Thyroid gland (tissue), 4 donors: ENCODE measurements around the gene ARL4A. TPM values are rescaled to one million over a fixed set of nuclear protein-coding genes. Genes with fewer than 3 reads are reported as not detected.

Source experiments
- DNase-seq, 2 donors: peaks; one replicate each; pipeline ENCODE4 v3.0.0-alpha.2; 2019
- H3K27ac ChIP-seq, 3 donors: fragments of 200-600 bp; sonication (generic); 1 replicate in 2 of 3; 2 replicates in 1 of 3; pipeline ENCODE4 v1.5.1; 2016 to 2019; ENCODE audit warnings: mild to moderate bottlenecking in 1 of 3, moderate library complexity in 1 of 3
- H3K27me3 ChIP-seq: fragments of 200-600 bp; sonication (generic); one replicate; pipeline ENCODE4 v1.5.1; 2019
- H3K36me3 ChIP-seq, 2 donors: fragments of 200-600 bp; sonication (generic); one replicate each; pipeline ENCODE4 v1.5.1; 2016 to 2019
- H3K4me1 ChIP-seq, 2 donors: fragments of 200-600 bp; sonication (generic); one replicate each; pipeline ENCODE4 v1.5.1; 2017 to 2019
- H3K4me3 ChIP-seq, 3 donors: fragments of 200-600 bp; sonication (generic); replicated peaks in 1 of 3; 1 replicate in 2 of 3; 2 replicates in 1 of 3; pipeline ENCODE4 v1.5.1; 2016; ENCODE audit warnings: mild to moderate bottlenecking in 1 of 3
- H3K9me3 ChIP-seq: fragments of 200-600 bp; sonication (generic); one replicate; pipeline ENCODE4 v1.5.1; 2017
- POLR2A ChIP-seq, 2 donors: fragments of 450-650 bp; IDR thresholded peaks; one replicate each; pipeline ENCODE4 v1.6.1; 2017; ENCODE audit warnings: antibody characterized with exemption in 2 of 2, mild to moderate bottlenecking in 2 of 2, moderate library complexity in 1 of 2
- WGBS, 2 donors: methylation state at CpG; one replicate each; pipeline ENCODE4 v1.1.5; 2017; 5-methylcytosine and 5-hydroxymethylcytosine counted together
- intact Hi-C: fragments of 100-400 bp; cut with DNase I; formaldehyde crosslinking; loops from one replicate; pipeline ENCODE4 v1.15.1; 2023
- total RNA-seq, 4 donors: library from RNA; depleted of rRNA; stranded (reverse); fragments of >200 nt; gene quantifications; one replicate each; pipeline ENCODE4 v1.2.3, GENCODE V29; 2016
- TF ChIP-seq, protein P1 (sequence below), 6 experiments: fragments of 200-600 bp in 3 of 6; fragments of 450-650 bp in 3 of 6; sonication (generic) in 3 of 6; IDR thresholded peaks; one replicate each; pipeline ENCODE4 v1.5.1; 2016 to 2019; ENCODE audit warnings: antibody characterized with exemption in 6 of 6, mild to moderate bottlenecking in 2 of 6, inconsistent platforms in 1 of 6, moderate library complexity in 1 of 6

Gene ARL4A
- total RNA-seq, 4 donors from 2014 or later: 30.6 to 87.6 (median 43.4) TPM

- 62 to 67% methylated on average over 2 of the region's 2 CpGs for WGBS, 2 donors
- DNase-seq: no peak
- no peaks in the 10 kb centered on the region for H3K36me3 ChIP-seq
- intact Hi-C loops: no loop called here
- H3K4me1 ChIP-seq: no peaks in the 10 kb centered on the region
- no peak overlapping the region for H3K4me3 ChIP-seq
- H3K27me3 ChIP-seq: no peaks in the 10 kb centered on the region
- H3K27ac ChIP-seq: no peak overlapping the region
- no peak for TF ChIP-seq POLR2A (IDR thresholded peaks at IDR 0.05)
- TF ChIP-seq, protein P1, sequence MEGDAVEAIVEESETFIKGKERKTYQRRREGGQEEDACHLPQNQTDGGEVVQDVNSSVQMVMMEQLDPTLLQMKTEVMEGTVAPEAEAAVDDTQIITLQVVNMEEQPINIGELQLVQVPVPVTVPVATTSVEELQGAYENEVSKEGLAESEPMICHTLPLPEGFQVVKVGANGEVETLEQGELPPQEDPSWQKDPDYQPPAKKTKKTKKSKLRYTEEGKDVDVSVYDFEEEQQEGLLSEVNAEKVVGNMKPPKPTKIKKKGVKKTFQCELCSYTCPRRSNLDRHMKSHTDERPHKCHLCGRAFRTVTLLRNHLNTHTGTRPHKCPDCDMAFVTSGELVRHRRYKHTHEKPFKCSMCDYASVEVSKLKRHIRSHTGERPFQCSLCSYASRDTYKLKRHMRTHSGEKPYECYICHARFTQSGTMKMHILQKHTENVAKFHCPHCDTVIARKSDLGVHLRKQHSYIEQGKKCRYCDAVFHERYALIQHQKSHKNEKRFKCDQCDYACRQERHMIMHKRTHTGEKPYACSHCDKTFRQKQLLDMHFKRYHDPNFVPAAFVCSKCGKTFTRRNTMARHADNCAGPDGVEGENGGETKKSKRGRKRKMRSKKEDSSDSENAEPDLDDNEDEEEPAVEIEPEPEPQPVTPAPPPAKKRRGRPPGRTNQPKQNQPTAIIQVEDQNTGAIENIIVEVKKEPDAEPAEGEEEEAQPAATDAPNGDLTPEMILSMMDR (IDR thresholded peaks at IDR 0.05): peak in 2 of 6 experiments; percentile 31 to 37
- H3K9me3 ChIP-seq: no peaks in the 10 kb centered on the region
Measured at GRCh38 chr7:12683678-12684585, 3.5 kb upstream of the ARL4A start.

GRCh38 chr7:12684733-12685132, 2.7 kb upstream of the ARL4A start:
- H3K36me3 ChIP-seq: no peaks in the 10 kb centered on the region
- no peak overlapping the region for H3K4me3 ChIP-seq
- no peaks in the 10 kb centered on the region for H3K4me1 ChIP-seq
- intact Hi-C loops: no loop called here
- no peaks in the 10 kb centered on the region for H3K27me3 ChIP-seq
- H3K27ac ChIP-seq: no peak overlapping the region
- TF ChIP-seq POLR2A (IDR thresholded peaks at IDR 0.05): no peak
- TF ChIP-seq, protein P1 (IDR thresholded peaks at IDR 0.05): no peak
- 90 to 92% methylated on average over 19 of the region's 19 CpGs for WGBS, 2 donors
- DNase-seq: no peak
- no peaks in the 10 kb centered on the region for H3K9me3 ChIP-seq

- no peak for TF ChIP-seq POLR2A (IDR thresholded peaks at IDR 0.05)
- TF ChIP-seq, protein P1 (IDR thresholded peaks at IDR 0.05): peak in 2 of 6 experiments; percentile 14 to 31
- intact Hi-C loops: no loop called here
- peak; percentile 6 to 14 for DNase-seq
Measured at GRCh38 chr7:12685550-12685949, 1.9 kb upstream of the ARL4A start.

GRCh38 chr7:12686234-12686890, 1.1 kb upstream of the ARL4A start:
- 6 to 15% methylated on average over 13 to 32 of the region's 54 CpGs for WGBS, 2 donors
- peak in 1 of 2 donors; percentile 46 for TF ChIP-seq POLR2A (IDR thresholded peaks at IDR 0.05)
- TF ChIP-seq, protein P1 (IDR thresholded peaks at IDR 0.05): peak; percentile 38 to 99 (median 94)
- Histone ChIP-seq H3K27me3 (no peaks in the 10 kb centered on the region), H3K4me3 (peak overlapping the region; percentile 63 to 94 (median 81)), H3K9me3 (no peaks in the 10 kb centered on the region), H3K36me3 (no peaks in the 10 kb centered on the region), H3K4me1 (peaks cover 0 to 9% of the 10 kb centered on the region in 2 donors), H3K27ac (peak overlapping the region; percentile 88 to 93 (median 88))
- DNase-seq: peak; percentile 92
- intact Hi-C loops: no loop called here

More at GRCh38 chr7:12685550-12685949, 1.9 kb upstream of the ARL4A start:
- no peaks in the 10 kb centered on the region for H3K36me3 ChIP-seq
- H3K9me3 ChIP-seq: no peaks in the 10 kb centered on the region
- 76 to 81% methylated on average over 13 of the region's 13 CpGs for WGBS, 2 donors
- H3K4me1 ChIP-seq: peaks cover 0 to 8% of the 10 kb centered on the region in 2 donors
- H3K27ac ChIP-seq: no peak overlapping the region
- no peaks in the 10 kb centered on the region for H3K27me3 ChIP-seq
- H3K4me3 ChIP-seq: no peak overlapping the region
